Effector memory CD8-positive, alpha-beta T cell (primary cell): ENCODE data around the gene SPATS2L.
"Not testable (repeated sequence)": the region's sequence is repeated elsewhere in the genome, so short reads cannot be mapped to it uniquely, and the experiment has no call there.

ENCODE experiments used
- ATAC-seq: fragments of 150-1000 bp; cut with Tn5 transposase; replicated peaks from 2 replicates; pipeline ENCODE4 v1.10.0; 2021; ENCODE audit warnings: mild to moderate bottlenecking, moderate library complexity
- DNase-seq, 3 experiments: peaks; one replicate each; pipeline ENCODE4 v3.0.0; 2021
- H3K27ac Mint-ChIP-seq, 2 donors: one replicate each; pipeline ENCODE4 v1.8.0; 2022; ENCODE audit warnings: mild to moderate bottlenecking in 2 of 2, mixed read lengths in 2 of 2, moderate library complexity in 2 of 2
- H3K27me3 Mint-ChIP-seq, 2 donors: one replicate each; pipeline ENCODE4 v1.8.0; 2022; ENCODE audit warnings: mixed read lengths in 2 of 2
- H3K36me3 Mint-ChIP-seq: one replicate; pipeline ENCODE4 v1.8.0; 2022; ENCODE audit warnings: mild to moderate bottlenecking, moderate library complexity, mixed read lengths; ENCODE audit not compliant: insufficient read depth
- H3K4me1 Mint-ChIP-seq, 2 donors: one replicate each; pipeline ENCODE4 v1.8.0; 2022; ENCODE audit warnings: low read depth in 2 of 2, mixed read lengths in 2 of 2
- H3K4me3 Mint-ChIP-seq, 2 donors: one replicate each; pipeline ENCODE4 v1.8.0; 2022; ENCODE audit warnings: mild to moderate bottlenecking in 2 of 2, mixed read lengths in 2 of 2, moderate library complexity in 2 of 2
- H3K9me3 Mint-ChIP-seq, 2 donors: one replicate each; pipeline ENCODE4 v1.8.0; 2022; ENCODE audit warnings: mixed read lengths in 2 of 2

SPATS2L gene

DNA sequence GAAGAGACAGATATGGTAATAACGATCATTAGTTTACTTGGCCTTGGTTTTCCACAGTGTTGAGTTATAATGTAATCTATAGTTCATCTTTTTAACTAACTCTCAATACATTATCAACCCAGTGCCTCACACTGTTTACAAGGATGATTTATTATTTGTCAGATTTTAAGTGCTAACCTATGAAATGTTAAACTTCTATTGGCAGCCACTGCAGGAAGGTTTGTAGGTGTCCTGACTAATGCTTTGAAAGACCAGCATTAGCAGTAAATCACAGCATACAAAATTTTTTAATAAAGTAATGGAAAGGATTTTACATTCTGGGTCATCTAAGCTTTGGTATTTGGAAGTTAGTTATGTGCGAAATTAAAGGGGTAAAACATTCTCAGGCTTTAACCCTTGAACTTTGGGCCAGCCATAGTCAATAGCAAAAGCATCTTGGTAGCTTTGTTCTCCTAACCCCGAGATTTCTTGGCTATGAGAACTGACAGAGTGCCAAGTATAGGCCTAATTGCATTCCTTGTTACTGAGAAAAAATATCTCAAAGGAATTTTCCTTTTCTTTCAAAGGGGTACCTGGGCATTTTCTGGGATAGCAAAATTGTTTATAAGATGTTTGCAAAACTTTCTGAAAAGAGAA, 30.6 kb downstream of the SPATS2L start:
- DNase-seq, result no peak
- no peak overlapping the region for H3K4me3 Mint-ChIP-seq
- H3K9me3 Mint-ChIP-seq, result no peaks in the 10 kb centered on the region
- H3K27me3 Mint-ChIP-seq, result no peaks in the 10 kb centered on the region
- no peak overlapping the region for H3K27ac Mint-ChIP-seq
- H3K36me3 Mint-ChIP-seq, result peaks cover 3% of the 10 kb centered on the region
- ATAC-seq, result no peak
- peaks cover 2 to 4% of the 10 kb centered on the region in 2 donors for H3K4me1 Mint-ChIP-seq

DNA sequence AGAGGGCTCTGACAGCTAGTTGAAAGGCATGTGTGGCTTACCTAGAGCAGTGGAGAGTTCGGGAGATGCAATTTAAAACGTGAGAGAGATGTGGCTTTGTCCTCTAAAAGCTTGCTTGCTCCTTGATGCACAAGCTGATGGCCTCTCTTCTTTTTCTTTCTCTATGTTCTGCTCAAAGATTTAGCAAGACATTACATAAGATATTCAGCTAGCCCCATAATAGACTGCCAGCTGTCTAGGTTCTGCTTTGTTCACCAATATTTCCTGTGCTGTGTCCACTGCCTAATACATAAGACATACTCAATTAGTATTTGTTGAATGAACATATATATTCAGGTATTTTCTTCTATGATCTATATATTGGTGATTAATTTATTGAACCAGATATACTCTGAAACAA, 31.1 kb downstream of the SPATS2L start:
- H3K27ac Mint-ChIP-seq, result no peak overlapping the region
- no peaks in the 10 kb centered on the region for H3K9me3 Mint-ChIP-seq
- peaks cover 3% of the 10 kb centered on the region for H3K36me3 Mint-ChIP-seq
- no peak overlapping the region for H3K4me3 Mint-ChIP-seq
- DNase-seq (no peak), ATAC-seq (no peak)
- peaks cover 2 to 4% of the 10 kb centered on the region in 2 donors for H3K4me1 Mint-ChIP-seq
- H3K27me3 Mint-ChIP-seq, result no peaks in the 10 kb centered on the region

DNA sequence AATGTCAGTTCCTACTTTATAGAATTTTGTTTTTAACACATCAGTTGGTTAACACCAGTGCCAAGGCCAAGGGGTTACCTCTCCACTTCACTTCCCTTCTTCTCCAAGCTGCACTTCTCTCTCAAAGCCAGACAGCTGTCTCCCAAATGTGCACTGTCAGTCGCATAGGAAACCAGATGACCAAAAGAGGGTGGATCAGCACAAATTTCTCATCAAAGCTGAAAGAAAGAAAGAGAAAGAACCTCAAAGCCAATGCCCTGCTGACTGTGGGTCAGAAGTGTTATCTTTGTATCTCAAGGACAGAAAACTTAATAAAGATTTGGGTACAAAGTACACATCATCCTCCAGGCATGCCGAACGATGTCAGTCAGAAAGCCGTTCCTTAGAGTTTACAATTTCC, 32.2 kb downstream of the SPATS2L start:
- peaks cover 2 to 4% of the 10 kb centered on the region in 2 donors for H3K4me1 Mint-ChIP-seq
- H3K27ac Mint-ChIP-seq, result no peak overlapping the region
- no peaks in the 10 kb centered on the region for H3K9me3 Mint-ChIP-seq
- H3K27me3 Mint-ChIP-seq, result no peaks in the 10 kb centered on the region
- no peak for ATAC-seq
- H3K4me3 Mint-ChIP-seq, result no peak overlapping the region
- DNase-seq, result no peak
- peaks cover under 1% of the 10 kb centered on the region for H3K36me3 Mint-ChIP-seq

DNA sequence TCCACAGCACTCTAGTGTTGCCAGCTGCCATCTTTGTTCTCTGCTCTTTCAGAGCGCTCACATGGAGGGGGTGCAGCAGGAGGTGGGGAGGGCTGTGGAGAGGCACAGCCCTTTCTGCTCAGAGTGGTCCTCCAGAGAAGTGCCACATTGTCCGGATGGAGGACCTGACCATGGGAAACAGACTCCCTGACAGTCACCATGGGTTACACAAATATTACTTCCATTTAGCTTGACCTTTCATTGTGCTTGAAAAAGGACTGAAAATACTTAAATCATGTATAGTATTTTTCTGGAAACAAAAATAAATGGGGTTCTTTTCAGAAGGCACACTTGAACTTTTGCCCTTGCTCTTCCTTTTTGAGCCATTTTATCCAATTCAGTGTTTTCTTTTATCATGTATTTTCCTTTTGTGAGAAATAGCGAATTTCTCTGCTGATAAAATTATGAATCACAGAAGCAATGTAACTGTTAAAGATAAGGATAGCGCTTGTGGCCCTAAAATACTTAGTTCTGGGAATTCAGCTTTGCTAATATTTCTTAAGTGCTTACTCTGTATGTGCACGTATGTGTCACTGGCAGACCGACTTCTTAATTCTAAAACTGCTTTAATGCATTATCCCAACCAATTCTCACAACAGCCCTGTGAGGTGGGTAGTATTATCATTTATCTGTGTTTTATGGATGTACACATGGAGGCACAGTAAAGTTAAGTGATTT, 34.2 kb downstream of the SPATS2L start:
- Mint-ChIP-seq H3K27me3 (no peaks in the 10 kb centered on the region), H3K4me3 (no peak overlapping the region), H3K4me1 (peaks cover 2 to 4% of the 10 kb centered on the region in 2 donors), H3K27ac (no peak overlapping the region), H3K9me3 (no peaks in the 10 kb centered on the region), H3K36me3 (no peaks in the 10 kb centered on the region)
- no peak for DNase-seq
- no peak for ATAC-seq

DNA sequence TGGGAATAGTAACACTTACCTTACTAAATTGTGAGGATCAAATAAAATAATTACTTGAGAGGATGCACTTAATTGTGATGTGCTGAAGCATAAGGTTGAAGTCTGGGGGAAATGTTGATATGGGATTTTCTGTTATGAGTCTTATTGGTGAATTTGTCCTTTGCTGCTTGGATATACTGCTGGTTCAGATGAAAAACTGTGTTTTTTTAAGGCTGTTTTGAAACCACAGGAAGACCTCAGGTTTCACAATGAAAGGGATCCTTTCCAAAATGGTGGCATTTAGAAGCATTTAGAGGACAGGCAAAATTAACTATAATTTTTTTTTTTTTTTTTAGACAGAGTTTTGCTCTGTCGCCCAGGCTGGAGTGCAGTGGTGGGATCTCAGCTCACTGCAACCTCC, 34.9 kb downstream of the SPATS2L start:
- Mint-ChIP-seq H3K27me3 (no peaks in the 10 kb centered on the region), H3K9me3 (no peaks in the 10 kb centered on the region), H3K36me3 (no peaks in the 10 kb centered on the region), H3K4me1 (peaks cover 2 to 4% of the 10 kb centered on the region in 2 donors), H3K4me3 (no peak overlapping the region), H3K27ac (no peak overlapping the region)
- DNase-seq (no peak), ATAC-seq (no peak)

DNA sequence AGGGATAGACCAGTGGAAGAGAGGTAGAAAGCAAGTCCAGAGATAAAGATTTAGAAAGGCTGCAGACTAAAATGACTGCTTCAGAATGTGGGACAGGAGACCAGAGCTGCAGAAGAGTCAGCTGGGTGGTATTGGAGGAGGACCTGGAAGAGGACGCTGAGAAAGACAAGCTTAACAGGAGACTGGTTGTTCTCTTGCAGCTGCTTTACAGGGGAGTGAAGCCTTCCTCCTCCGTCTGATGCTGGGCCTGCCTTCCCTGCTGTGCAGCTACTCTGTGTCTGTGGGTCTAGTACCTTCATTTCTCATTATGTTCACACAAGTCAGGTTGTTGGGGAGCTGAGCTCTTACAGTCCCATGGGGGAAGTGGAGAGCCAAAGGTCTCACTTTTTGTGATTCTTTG, 35.7 kb downstream of the SPATS2L start:
- no peak overlapping the region for H3K27ac Mint-ChIP-seq
- DNase-seq (no peak), ATAC-seq (no peak)
- H3K4me3 Mint-ChIP-seq, result no peak overlapping the region
- no peaks in the 10 kb centered on the region for H3K9me3 Mint-ChIP-seq
- H3K27me3 Mint-ChIP-seq, result no peaks in the 10 kb centered on the region
- no peaks in the 10 kb centered on the region for H3K36me3 Mint-ChIP-seq
- H3K4me1 Mint-ChIP-seq, result peaks cover 2 to 4% of the 10 kb centered on the region in 2 donors

DNA sequence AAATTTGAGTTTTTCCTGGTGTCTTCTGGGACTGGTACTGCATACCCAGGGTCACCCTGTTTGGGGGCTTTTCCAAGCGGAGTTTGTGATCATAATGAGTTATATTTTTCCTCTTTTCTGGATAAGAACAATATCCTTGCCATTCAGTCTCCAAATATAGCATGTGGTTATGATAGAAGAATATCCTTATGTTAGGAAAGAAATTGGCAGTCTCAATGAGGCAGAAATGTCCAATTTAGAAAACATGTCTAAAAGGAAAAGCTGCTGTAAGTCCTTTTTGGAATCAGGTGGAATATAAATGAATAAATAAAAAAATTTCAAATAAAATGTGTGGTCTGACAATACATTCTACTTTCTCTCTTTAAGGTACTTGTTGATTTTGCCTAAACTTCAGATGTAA, 36.2 kb downstream of the SPATS2L start:
- DNase-seq, result no peak
- H3K4me1 Mint-ChIP-seq, result peaks cover 2 to 4% of the 10 kb centered on the region in 2 donors
- H3K27ac Mint-ChIP-seq, result no peak overlapping the region
- no peak overlapping the region for H3K4me3 Mint-ChIP-seq
- no peaks in the 10 kb centered on the region for H3K9me3 Mint-ChIP-seq
- ATAC-seq, result no peak
- no peaks in the 10 kb centered on the region for H3K27me3 Mint-ChIP-seq
- H3K36me3 Mint-ChIP-seq, result no peaks in the 10 kb centered on the region

DNA sequence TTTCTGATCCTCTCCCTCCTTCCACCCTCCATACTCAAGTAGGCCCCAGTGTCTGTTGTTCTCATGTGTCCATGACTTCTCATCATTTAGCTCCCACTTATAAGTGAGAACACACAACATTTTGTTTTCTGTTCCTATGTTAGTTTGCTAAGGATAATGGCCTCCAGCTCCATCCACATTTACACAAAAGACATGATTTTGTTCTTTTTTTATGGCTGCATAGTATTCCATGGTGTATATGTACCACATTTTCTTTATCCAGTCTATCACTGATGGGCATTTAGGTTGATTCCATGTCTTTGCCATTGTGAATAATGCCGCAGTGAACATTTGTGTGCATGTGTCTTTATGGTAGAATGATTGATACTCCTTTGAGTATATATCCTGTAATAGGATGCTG, 37.7 kb downstream of the SPATS2L start:
- not testable (repeated sequence) for H3K27ac Mint-ChIP-seq, H3K36me3 Mint-ChIP-seq, H3K4me3 Mint-ChIP-seq, DNase-seq, H3K27me3 Mint-ChIP-seq, H3K9me3 Mint-ChIP-seq, H3K4me1 Mint-ChIP-seq, ATAC-seq

DNA sequence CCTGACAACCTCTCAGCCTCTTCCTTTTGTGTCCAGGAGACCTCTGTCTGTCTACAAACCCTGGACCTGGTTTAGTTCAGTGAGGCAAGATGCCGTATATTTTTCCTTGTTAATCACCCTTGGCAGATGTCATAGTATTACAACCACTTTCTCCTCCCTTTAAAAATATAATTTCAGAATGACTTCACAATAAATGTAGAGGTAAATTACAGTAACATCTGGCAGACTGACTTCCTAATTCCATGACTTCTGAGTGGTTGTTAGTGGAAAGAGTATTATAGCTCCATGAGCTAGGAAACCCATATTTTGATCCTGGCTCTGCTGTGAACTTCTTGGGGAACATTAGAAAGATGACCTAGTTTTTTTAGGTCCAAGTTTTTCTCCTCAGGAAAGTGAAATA, 39.5 kb downstream of the SPATS2L start:
- no peaks in the 10 kb centered on the region for H3K36me3 Mint-ChIP-seq
- H3K4me3 Mint-ChIP-seq, result no peak overlapping the region
- no peaks in the 10 kb centered on the region for H3K9me3 Mint-ChIP-seq
- no peaks in the 10 kb centered on the region for H3K4me1 Mint-ChIP-seq
- DNase-seq, result no peak
- ATAC-seq, result no peak
- no peaks in the 10 kb centered on the region for H3K27me3 Mint-ChIP-seq
- H3K27ac Mint-ChIP-seq, result no peak overlapping the region

DNA sequence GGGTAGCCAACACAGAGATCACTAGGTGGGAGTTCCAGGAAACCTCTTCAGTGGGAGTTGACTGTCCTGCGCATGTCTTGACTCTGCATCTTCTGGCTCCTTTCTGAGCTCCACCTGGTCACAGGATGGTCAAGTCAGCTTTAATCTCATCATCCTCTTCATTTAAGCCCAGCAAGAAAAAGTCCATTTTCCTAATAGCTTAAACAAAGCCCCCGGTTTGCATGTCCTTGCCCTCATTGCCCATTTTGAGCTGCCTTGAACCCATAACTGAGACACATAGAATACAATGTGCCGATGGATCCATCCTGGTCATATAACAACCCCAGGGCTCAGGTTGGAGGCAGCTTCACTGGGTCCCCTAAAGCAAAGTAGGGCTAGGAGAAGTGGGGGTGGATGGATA, 40.8 kb downstream of the SPATS2L start:
- Mint-ChIP-seq H3K4me3 (no peak overlapping the region), H3K9me3 (no peaks in the 10 kb centered on the region), H3K27me3 (no peaks in the 10 kb centered on the region), H3K27ac (no peak overlapping the region), H3K4me1 (no peaks in the 10 kb centered on the region), H3K36me3 (no peaks in the 10 kb centered on the region)
- no peak for ATAC-seq
- no peak for DNase-seq

DNA sequence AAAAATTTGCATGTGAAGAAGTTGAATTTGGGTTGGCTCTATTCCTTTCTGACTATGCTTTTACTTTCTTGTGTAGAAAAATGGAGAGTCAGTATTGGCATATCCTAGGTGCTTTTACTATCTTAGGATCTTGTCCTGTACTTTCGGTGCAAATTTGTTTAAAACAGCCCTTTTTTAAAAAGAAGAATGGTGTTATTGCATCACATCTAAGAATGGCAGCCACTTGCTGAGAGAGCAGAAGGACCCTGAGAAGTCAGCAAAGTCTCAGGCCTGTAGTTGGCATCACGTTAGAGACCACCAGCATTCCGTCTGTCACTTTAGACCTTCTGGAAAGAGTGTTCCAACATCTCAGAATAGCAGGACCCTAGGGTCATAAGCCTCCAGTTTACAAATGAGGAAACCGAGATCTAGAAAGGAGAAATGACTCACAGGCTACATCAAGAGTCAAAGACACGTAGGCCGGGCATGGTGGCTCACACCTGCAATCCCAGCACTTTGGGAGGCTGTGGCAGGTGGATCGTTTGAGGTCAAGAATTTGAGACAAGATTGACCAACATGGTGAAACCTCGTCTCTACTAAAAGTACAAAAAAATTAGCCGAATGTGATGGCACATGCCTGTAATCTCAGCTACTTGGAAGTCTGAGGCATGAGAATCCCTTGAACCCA, 42.5 kb downstream of the SPATS2L start:
- no peaks in the 10 kb centered on the region for H3K27me3 Mint-ChIP-seq
- H3K36me3 Mint-ChIP-seq, result no peaks in the 10 kb centered on the region
- no peaks in the 10 kb centered on the region for H3K4me1 Mint-ChIP-seq
- no peak overlapping the region for H3K4me3 Mint-ChIP-seq
- H3K27ac Mint-ChIP-seq, result no peak overlapping the region
- H3K9me3 Mint-ChIP-seq, result no peaks in the 10 kb centered on the region
- ATAC-seq, result no peak
- DNase-seq, result no peak

DNA sequence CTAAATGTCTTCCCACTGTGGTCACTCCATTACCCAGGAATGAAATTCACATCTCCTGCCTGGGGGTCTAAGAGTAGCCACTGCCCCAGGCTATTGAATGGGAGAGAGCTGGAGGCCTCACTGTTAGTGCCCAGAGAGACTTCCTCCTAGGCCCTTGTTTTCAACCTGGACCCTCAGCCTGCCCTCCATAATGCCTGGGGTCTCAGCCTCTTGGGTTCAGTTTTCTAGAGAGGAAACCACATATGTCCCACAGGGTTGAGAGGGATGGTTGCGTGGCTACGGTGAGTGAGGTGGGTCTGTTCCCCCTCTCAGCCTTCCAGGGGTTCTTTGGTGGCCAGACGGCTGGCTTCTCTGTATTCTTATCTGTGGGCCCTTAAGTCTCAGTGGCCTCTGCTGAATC, 43.4 kb downstream of the SPATS2L start:
- no peak for ATAC-seq
- H3K27ac Mint-ChIP-seq, result no peak overlapping the region
- no peaks in the 10 kb centered on the region for H3K9me3 Mint-ChIP-seq
- H3K4me1 Mint-ChIP-seq, result no peaks in the 10 kb centered on the region
- no peaks in the 10 kb centered on the region for H3K27me3 Mint-ChIP-seq
- DNase-seq, result no peak
- no peaks in the 10 kb centered on the region for H3K36me3 Mint-ChIP-seq
- no peak overlapping the region for H3K4me3 Mint-ChIP-seq

DNA sequence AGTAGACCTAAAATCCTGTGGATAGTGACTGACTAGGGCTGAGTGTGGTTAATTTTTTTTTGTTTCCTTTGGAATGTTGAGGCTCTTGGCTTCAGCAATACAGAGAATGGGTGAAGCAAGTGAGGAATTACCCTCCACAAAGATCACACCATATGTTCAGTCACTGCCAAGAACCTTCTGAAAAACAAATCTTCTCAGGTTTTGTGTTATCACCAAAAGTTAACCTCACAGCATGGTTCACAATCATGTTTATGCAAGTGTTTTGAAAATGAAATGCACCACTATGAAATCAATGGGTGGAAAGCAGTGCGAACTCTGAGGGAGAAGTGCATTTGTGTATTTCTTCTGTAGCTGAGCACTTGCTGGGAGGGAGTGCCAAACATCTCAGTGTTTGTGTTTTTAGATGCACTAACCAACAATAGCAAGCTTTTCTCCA, 44.4 kb downstream of the SPATS2L start:
- no peaks in the 10 kb centered on the region for H3K4me1 Mint-ChIP-seq
- no peaks in the 10 kb centered on the region for H3K27me3 Mint-ChIP-seq
- H3K4me3 Mint-ChIP-seq, result no peak overlapping the region
- no peaks in the 10 kb centered on the region for H3K36me3 Mint-ChIP-seq
- DNase-seq, result no peak
- no peak for ATAC-seq
- no peaks in the 10 kb centered on the region for H3K9me3 Mint-ChIP-seq
- H3K27ac Mint-ChIP-seq, result no peak overlapping the region

DNA sequence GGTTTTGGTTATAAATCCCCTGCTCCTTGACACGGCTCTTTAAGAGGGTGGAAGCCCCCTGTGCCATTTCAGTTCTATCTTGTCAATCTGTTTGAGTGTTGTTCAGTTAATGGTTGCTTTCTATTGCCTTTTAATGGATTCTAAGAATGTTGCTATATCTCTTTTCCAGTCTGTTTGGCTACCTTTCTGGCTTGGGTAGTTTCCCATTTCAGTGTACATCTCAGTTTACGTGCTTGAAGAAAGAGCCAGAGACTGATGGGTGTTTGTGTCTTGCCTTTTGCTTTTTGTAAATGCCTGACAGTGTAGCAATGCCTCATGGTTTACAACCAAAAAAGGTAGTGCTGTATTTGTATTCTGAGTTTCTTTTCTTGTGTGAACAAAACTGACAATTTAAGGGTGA, 45.3 kb downstream of the SPATS2L start:
- DNase-seq, result no peak
- H3K9me3 Mint-ChIP-seq, result no peaks in the 10 kb centered on the region
- H3K27me3 Mint-ChIP-seq, result no peaks in the 10 kb centered on the region
- no peak overlapping the region for H3K4me3 Mint-ChIP-seq
- H3K27ac Mint-ChIP-seq, result no peak overlapping the region
- H3K36me3 Mint-ChIP-seq, result no peaks in the 10 kb centered on the region
- no peak for ATAC-seq
- no peaks in the 10 kb centered on the region for H3K4me1 Mint-ChIP-seq
